Natural killer cell (primary cell): ENCODE measurements around the gene HADHB. TPM values are rescaled to one million over a fixed set of nuclear protein-coding genes. Genes with fewer than 3 reads are reported as not detected.

ENCODE experiments used
- ATAC-seq, 3 donors: fragments of 150-1000 bp in 2 of 3; fragments of 200-7000 bp in 1 of 3; cut with Tn5 transposase; 1 replicate in 1 of 3; 2 replicates in 2 of 3; pipeline ENCODE4 v1.10.0; 2021; ENCODE audit warnings: mild to moderate bottlenecking in 2 of 3, moderate library complexity in 2 of 3
- DNase-seq, 2 donors: peaks; one replicate each; pipeline versions ENCODE4 v3.0.0 to v3.0.0-alpha.2; 2013 to 2021; ENCODE audit warnings: mixed read lengths in 1 of 2
- H3K27ac ChIP-seq: one replicate; pipeline ENCODE4 v1.5.1; 2013; ENCODE audit warnings: mild to moderate bottlenecking, low read length
- H3K27me3 ChIP-seq: one replicate; pipeline ENCODE4 v1.6.1; 2013; ENCODE audit warnings: low read length; ENCODE audit not compliant: control insufficient read depth, insufficient read depth
- H3K36me3 ChIP-seq: one replicate; pipeline ENCODE4 v1.6.1; 2013; ENCODE audit warnings: low read length; ENCODE audit not compliant: control insufficient read depth, insufficient read depth
- H3K4me1 ChIP-seq: one replicate; pipeline ENCODE4 v1.6.1; 2013; ENCODE audit warnings: low read length; ENCODE audit not compliant: control insufficient read depth, insufficient read depth
- H3K4me3 ChIP-seq: one replicate; pipeline ENCODE4 v1.5.1; 2013; ENCODE audit warnings: low read length
- H3K9me3 ChIP-seq: one replicate; pipeline ENCODE4 v1.6.1; 2013; ENCODE audit warnings: low read length; ENCODE audit not compliant: control insufficient read depth, insufficient read depth
- H3K27ac Mint-ChIP-seq, 2 donors: one replicate each; pipeline ENCODE4 v1.8.0; 2022; ENCODE audit warnings: mild to moderate bottlenecking in 2 of 2, mixed read lengths in 2 of 2, moderate library complexity in 1 of 2
- H3K27me3 Mint-ChIP-seq, 2 donors: one replicate each; pipeline ENCODE4 v1.8.0; 2022; ENCODE audit warnings: low read depth in 2 of 2, mixed read lengths in 2 of 2
- H3K36me3 Mint-ChIP-seq: one replicate; pipeline ENCODE4 v1.8.0; 2022; ENCODE audit warnings: mixed read lengths
- H3K4me1 Mint-ChIP-seq, 2 donors: one replicate each; pipeline ENCODE4 v1.8.0; 2022; ENCODE audit warnings: mixed read lengths in 2 of 2
- H3K4me3 Mint-ChIP-seq: one replicate; pipeline ENCODE4 v1.8.0; 2022; ENCODE audit warnings: mild to moderate bottlenecking, moderate library complexity, mixed read lengths
- H3K9me3 Mint-ChIP-seq, 2 donors: one replicate each; pipeline ENCODE4 v1.8.0; 2022; ENCODE audit warnings: mixed read lengths in 2 of 2
- WGBS: methylation state at CpG from one replicate; pipeline ENCODE4 v1.1.7; 2013; ENCODE audit warnings: missing lambda C conversion rate; ENCODE audit not compliant: insufficient coverage; 5-methylcytosine and 5-hydroxymethylcytosine counted together
- intact Hi-C: fragments of 100-400 bp; cut with micrococcal nuclease; formaldehyde crosslinking; loops from one replicate; pipeline ENCODE4 v1.14.2; 2022
- total RNA-seq, 4 donors: library from RNA; stranded (reverse); fragments of 120-200 nt in 1 of 4; gene quantifications; one replicate each; pipeline versions ENCODE4 v1.2.3 to v1.2.4, GENCODE V29; 2013 to 2022
- TF ChIP-seq, protein P1 (sequence below): fragments of 200-600 bp; IDR thresholded peaks from one replicate; pipeline ENCODE4 v1.8.0; 2022; ENCODE audit warnings: antibody characterized with exemption

The HADHB gene
- total RNA-seq, 3 donors from 2014 or later (not counting 1 experiment from before 2014, with no cell fraction given): 43.1 to 58.8 (median 53.0) TPM

DNA sequence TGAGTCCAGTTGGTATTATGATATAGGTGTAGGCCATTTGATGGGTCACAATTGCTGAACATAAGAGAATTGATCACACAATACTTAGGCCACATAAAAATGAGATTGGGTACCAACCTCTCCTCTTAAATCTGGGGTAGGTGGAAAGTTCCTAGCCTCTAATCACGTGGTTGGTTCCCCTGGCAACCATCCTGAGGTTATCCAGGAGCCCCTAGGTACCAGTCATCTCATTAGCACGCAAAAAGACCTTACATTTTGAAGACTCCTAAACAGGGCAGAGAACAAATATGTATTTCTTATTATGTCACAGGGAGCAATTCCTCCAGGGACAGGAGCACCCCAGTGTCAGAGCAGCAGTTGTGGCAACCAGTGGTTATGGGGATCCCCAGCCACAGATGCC is 88.6 kb downstream of the HADHB start:
- Mint-ChIP-seq H3K4me3 (no peak overlapping the region), H3K9me3 (no peaks in the 10 kb centered on the region), H3K4me1 (peaks cover 8 to 9% of the 10 kb centered on the region in 2 donors), H3K27me3 (no peaks in the 10 kb centered on the region), H3K27ac (no peak overlapping the region), H3K36me3 (no peaks in the 10 kb centered on the region)
- Histone ChIP-seq H3K27ac (no peak overlapping the region), H3K36me3 (no peaks in the 10 kb centered on the region), H3K4me3 (no peak overlapping the region), H3K4me1 (no peaks in the 10 kb centered on the region), H3K9me3 (no peaks in the 10 kb centered on the region), H3K27me3 (no peaks in the 10 kb centered on the region)
- ATAC-seq: no peak
- WGBS: 94% methylated on average over 2 of the region's 2 CpGs
- no peak for DNase-seq
- intact Hi-C loops: loop anchor here (5.0 kb wide), 1 partner anchor 161 kb away; the partner anchor contains the start of gene GAREM2
- TF ChIP-seq, protein P1, sequence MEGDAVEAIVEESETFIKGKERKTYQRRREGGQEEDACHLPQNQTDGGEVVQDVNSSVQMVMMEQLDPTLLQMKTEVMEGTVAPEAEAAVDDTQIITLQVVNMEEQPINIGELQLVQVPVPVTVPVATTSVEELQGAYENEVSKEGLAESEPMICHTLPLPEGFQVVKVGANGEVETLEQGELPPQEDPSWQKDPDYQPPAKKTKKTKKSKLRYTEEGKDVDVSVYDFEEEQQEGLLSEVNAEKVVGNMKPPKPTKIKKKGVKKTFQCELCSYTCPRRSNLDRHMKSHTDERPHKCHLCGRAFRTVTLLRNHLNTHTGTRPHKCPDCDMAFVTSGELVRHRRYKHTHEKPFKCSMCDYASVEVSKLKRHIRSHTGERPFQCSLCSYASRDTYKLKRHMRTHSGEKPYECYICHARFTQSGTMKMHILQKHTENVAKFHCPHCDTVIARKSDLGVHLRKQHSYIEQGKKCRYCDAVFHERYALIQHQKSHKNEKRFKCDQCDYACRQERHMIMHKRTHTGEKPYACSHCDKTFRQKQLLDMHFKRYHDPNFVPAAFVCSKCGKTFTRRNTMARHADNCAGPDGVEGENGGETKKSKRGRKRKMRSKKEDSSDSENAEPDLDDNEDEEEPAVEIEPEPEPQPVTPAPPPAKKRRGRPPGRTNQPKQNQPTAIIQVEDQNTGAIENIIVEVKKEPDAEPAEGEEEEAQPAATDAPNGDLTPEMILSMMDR: no peak

DNA sequence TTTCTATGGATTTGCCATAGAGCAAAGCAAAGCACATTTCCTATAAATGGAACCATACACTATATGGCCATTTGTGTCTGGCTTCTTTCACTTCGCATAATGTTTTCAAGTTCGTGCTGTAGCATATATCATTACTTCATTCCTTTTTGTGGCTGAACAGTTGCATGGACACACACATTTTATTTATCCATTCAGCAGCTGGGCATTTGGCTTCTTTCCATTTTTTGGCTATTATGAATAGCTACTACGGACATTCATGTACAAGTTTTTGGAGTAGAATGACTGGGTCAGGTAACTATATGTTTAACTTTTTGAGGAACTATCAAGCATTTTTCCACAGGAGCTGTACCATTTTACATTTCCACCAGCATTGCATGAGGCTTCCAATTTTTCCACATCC is 90.5 kb downstream of the HADHB start:
- H3K27ac Mint-ChIP-seq: no peak overlapping the region

DNA sequence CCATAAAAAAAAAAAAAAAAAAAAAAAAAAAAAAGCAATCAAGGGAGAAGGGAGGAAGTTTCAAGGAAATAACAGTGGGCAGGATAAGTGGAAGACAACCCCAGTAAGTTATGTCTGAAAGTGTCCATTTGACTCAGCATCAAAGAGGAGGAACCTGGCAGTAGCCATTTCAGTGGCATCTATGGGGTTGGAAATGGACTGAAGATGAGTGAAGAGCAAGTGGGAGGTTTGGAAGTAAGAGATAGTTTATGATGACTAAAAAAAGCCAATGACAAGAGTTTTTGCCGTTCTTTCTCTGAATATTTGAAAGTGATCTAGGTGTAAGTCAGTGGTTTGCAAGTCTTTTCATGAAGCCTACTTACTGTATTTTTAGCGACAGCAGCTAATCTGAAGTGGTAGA is 92.0 kb downstream of the HADHB start:
- no peak for ATAC-seq
- no peak overlapping the region for H3K27ac Mint-ChIP-seq
- no peaks in the 10 kb centered on the region for H3K36me3 Mint-ChIP-seq
- no peak for DNase-seq
- Histone ChIP-seq H3K4me3 (no peak overlapping the region), H3K4me1 (no peaks in the 10 kb centered on the region), H3K9me3 (no peaks in the 10 kb centered on the region), H3K36me3 (no peaks in the 10 kb centered on the region), H3K27me3 (no peaks in the 10 kb centered on the region), H3K27ac (no peak overlapping the region)
- intact Hi-C loops: loop anchor here (1.0 kb wide), 1 partner anchor 38 kb away; no protein-coding TSS in a partner anchor
- WGBS: 86% methylated on average over 2 of the region's 2 CpGs
- H3K4me1 Mint-ChIP-seq: no peaks in the 10 kb centered on the region
- TF ChIP-seq, protein P1: no peak
- H3K27me3 Mint-ChIP-seq: no peaks in the 10 kb centered on the region
- no peak overlapping the region for H3K4me3 Mint-ChIP-seq
- H3K9me3 Mint-ChIP-seq: no peaks in the 10 kb centered on the region

More for the DNA sequence above, 90.5 kb downstream of the HADHB start:
- ATAC-seq (no peak), DNase-seq (no peak)
- Mint-ChIP-seq H3K27me3 (no peaks in the 10 kb centered on the region), H3K4me3 (no peak overlapping the region), H3K9me3 (no peaks in the 10 kb centered on the region), H3K4me1 (peaks cover 2 to 3% of the 10 kb centered on the region in 2 donors), H3K36me3 (no peaks in the 10 kb centered on the region)
- TF ChIP-seq, protein P1: no peak
- no peaks in the 10 kb centered on the region for H3K36me3 ChIP-seq
- H3K27me3 ChIP-seq: no peaks in the 10 kb centered on the region
- no peaks in the 10 kb centered on the region for H3K4me1 ChIP-seq
- no peak overlapping the region for H3K27ac ChIP-seq
- H3K4me3 ChIP-seq: no peak overlapping the region
- 90% methylated on average over 3 of the region's 3 CpGs for WGBS
- intact Hi-C loops: no loop called here
- no peaks in the 10 kb centered on the region for H3K9me3 ChIP-seq

DNA sequence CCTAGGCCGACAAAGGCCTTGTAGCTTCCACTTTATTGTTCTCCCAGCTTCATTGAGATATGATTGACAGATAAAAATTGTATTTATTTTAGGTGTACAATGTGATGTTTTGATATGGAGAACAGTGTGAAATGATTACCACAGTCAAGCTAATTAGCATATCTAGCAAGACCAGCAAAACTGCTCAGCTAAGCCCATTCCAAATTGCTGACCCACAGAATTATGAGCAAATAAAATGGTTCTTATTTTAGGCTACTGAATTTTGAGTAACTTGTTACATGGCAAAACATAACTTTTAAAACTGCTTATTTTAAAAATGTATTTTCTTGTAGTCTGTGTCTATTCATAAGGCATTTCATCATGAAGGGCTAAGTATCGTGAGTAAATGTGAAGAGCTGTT is 92.6 kb downstream of the HADHB start:
- intact Hi-C loops: no loop called here
- no peak overlapping the region for H3K4me3 Mint-ChIP-seq
- TF ChIP-seq, protein P1: no peak
- H3K9me3 ChIP-seq: no peaks in the 10 kb centered on the region
- no peak for ATAC-seq
- H3K36me3 ChIP-seq: no peaks in the 10 kb centered on the region
- WGBS: 100% methylated on average over 2 of the region's 2 CpGs
- H3K27ac Mint-ChIP-seq: no peak overlapping the region
- H3K4me3 ChIP-seq: no peak overlapping the region
- no peaks in the 10 kb centered on the region for H3K27me3 Mint-ChIP-seq
- no peaks in the 10 kb centered on the region for H3K4me1 ChIP-seq
- DNase-seq: no peak
- no peak overlapping the region for H3K27ac ChIP-seq
- no peaks in the 10 kb centered on the region for H3K27me3 ChIP-seq
- no peaks in the 10 kb centered on the region for H3K36me3 Mint-ChIP-seq
- H3K4me1 Mint-ChIP-seq: no peaks in the 10 kb centered on the region
- H3K9me3 Mint-ChIP-seq: no peaks in the 10 kb centered on the region
